GM18858 (cell line): ENCODE measurements around the gene DCLK1.
A peak's percentile ranks its signal among the peaks of the same experiment; 100 is the strongest.
"Not testable (repeated sequence)": the region's sequence is repeated elsewhere in the genome, so short reads cannot be mapped to it uniquely, and the experiment has no call there.

Source experiments
- ATAC-seq: cut with Tn5 transposase; IDR thresholded peaks from one replicate; pipeline ENCODE4 v1.9.1; 2021; ENCODE audit not compliant: unreplicated experiment

Gene DCLK1

GRCh38 chr13:35988648-35989081 lies 142.5 kb downstream of the DCLK1 start:
- no peak for ATAC-seq

GRCh38 chr13:35987572-35988513 lies 143.3 kb downstream of the DCLK1 start:
- no peak for ATAC-seq

DNA sequence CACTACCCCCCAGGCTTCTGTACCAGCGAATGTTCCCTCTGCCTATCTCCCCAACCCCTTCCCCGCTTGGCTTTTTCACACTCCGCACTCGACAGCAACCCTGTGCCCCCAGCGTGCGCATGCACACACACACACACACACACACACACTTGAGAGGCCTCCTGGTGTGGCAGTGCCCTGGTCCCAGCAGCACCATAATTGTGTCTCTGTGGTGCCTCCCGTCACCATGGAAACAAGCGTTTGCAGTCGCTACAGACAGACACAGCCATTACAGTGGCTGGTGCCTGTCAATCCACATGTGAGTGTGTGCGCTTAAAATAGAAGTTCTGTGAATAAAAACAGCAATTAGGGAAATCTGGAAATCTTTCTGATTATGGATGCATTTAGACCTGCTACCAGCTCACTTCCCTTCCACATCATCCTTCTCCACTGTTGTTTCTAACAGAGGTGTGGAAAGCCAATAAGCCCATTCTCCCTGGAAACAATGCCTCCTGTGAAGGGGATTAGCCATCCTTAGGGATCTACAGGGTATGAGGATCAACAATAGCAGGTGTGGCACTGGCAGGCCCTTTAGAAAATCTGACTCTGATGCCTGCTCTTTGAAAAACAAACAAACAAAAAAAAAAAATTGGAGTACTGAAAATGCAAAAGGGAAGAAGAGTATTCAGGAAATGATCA lies 146.3 kb downstream of the DCLK1 start:
- ATAC-seq, result no peak

GRCh38 chr13:35984287-35984686 lies 146.9 kb downstream of the DCLK1 start:
- no peak for ATAC-seq

DNA sequence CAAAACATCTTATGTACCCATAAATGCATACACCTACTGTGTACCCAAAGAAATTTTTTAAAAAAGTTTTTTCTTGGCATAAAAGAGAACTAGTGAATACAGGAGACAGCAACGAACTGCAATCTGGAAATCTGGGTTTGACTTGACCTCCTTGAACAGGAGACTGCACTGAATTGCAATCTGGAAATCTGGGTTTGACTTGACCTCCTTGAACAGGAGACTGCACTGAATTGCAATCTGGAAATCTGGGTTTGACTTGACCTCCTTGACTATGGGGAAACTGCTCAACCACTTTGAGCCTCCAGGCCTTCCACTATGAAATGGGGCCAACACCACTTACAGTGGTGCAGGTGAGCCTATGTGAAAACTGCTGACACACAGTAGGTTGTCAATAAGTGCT lies 147.5 kb downstream of the DCLK1 start:
- ATAC-seq, result not testable (repeated sequence)

DNA sequence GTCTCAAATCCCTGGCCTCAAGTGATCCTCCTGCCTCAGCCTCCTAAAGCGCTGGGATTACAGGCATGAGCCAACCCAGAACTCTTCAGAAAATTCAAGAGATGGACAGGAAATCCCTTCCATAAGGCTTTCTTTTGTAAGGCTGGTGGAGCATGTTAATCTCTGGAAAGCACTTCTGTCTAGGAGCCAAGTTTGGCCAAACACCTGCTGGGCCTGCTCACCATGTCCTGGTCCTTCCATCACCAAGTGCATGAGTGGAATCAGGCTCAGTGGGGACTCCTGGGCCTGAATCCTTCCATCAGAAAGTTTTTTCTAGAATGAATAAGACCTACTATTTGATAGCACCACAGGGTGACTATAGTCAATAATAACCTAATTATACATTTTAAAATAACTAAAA lies 148.0 kb downstream of the DCLK1 start:
- ATAC-seq, result no peak

- no peak for ATAC-seq
Observed at GRCh38 chr13:35979361-35979951, 151.7 kb downstream of the DCLK1 start.

GRCh38 chr13:35978607-35979316 lies 152.4 kb downstream of the DCLK1 start:
- ATAC-seq, result peak; percentile 76

DNA sequence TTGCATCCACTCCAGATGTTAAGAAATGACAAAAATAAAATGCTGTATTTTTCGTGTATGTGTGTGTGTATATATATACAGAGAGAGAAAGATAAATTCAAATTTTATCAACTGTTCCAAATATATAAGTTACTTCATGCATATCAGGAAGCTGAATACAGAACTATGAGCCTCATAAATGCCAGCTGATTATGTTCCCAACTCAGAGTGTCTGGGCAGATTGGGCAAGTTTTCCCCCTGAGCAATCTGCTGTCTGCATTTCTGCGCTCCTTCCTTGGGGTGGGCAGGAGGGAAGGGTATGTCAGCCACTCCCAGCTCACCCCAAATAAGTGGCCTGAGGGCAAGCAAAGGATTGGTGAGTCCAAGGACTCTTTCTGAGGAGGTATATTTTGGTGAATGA lies 154.1 kb downstream of the DCLK1 start:
- no peak for ATAC-seq

DNA sequence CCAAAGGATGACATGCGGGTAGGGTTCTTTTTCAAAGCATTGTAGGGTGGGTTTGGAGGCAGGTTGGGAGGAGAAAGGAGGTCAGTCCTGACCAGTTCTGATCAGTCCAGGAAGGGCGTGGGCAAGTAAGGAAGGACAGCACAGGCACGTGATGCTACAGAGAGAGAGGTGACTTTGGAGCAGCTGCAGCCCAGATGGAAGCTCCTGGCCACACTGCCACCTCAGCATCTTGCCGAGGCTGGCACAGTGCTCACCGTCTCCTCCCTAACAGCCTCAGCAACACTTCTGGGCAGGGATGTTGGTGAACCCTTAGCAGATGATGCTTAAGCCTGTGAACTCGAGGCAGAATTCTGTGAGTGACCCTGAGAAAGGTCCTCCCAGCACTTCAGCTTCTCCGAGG lies 155.1 kb downstream of the DCLK1 start:
- no peak for ATAC-seq

DNA sequence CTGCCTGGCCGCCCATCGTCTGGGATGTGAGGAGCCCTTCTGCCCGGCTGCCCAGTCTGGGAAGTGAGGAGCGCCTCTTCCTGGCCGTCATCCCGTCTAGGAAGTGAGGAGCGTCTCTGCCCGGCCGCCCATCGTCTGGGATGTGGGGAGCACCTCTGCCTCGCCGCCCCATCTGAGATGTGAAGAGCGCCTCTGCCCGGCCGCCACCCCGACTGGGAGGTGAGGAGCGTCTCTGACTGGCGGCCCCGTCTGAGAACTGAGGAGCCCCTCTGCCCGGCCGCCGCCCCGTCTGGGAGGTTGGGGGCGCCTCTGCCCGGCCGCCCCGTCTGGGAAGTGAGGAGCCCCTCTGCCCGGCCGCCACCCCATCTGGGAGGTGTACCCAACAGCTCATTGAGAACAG lies 164.2 kb downstream of the DCLK1 start:
- not testable (repeated sequence) for ATAC-seq

GRCh38 chr13:35966024-35966423 lies 165.2 kb downstream of the DCLK1 start:
- ATAC-seq, result no peak

GRCh38 chr13:35965226-35965927 lies 165.8 kb downstream of the DCLK1 start:
- ATAC-seq, result no peak

- ATAC-seq, result no peak
Observed at GRCh38 chr13:35964863-35965180, 166.4 kb downstream of the DCLK1 start.

DNA sequence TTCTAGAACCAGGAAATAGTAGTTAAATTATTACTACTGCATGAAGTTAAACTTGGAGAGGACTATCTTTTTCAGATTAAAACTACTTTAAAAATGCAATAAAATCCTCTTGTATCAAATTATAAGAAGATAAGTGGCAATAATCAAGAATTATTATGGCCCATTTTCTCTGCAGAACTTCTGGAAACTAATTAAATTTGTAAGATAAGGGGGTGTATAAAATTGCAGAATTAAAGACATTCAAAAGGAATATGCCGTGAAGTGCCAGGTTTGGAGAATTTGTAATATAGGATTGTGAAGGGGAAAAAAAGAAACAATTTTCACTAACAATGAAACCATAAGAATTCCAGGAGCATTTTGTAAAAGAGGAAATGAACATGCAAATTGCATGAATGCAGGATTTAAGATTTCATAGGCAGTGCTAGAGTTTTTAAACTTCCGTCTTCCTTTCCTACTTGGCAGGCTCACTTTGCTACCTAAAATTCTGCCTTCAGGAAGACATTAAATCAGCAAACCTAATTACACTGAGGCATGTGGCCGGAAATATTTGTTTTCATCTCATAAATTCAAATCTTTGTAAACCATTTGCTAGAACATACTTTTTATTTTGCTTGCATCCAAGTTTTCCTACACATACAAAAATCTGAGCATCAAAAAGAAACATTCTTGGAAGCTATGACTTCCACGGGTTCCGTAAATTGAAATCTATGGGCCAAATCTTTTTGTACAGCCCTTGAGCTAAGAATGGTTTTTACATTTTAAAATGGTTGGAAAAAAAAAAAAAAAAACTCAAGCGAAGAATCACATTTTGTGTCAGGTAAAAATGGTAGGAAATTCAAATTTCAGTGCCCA lies 166.9 kb downstream of the DCLK1 start:
- no peak for ATAC-seq

GRCh38 chr13:35961461-35962220 lies 169.5 kb downstream of the DCLK1 start:
- no peak for ATAC-seq

GRCh38 chr13:35961002-35961401 lies 170.2 kb downstream of the DCLK1 start:
- ATAC-seq, result no peak

DNA sequence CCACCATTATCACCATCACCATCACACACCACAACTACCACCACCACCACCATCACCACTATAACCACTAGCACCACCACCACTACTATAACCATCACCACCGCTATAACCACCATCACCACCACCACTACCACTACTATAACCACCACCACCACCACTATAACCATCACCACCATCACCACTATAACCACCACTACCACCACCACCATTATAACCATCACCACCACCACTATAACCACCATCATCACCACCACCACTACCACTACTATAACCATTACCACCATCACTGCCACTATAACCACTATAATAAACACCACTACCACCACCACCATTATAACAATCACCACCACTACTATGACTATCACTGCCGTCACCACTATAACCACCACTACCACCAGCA lies 173.2 kb downstream of the DCLK1 start:
- ATAC-seq, result no peak

GRCh38 chr13:35957241-35957731 lies 173.9 kb downstream of the DCLK1 start:
- ATAC-seq, result no peak
